ENCODE measurements around the gene DNAI1. TPM values are rescaled to one million over a fixed set of nuclear protein-coding genes. Genes with fewer than 3 reads are reported as not detected.
A peak's percentile ranks its signal among the peaks of the same experiment; 100 is the strongest.

Gene DNAI1
- total RNA-seq, 1 experiment from 2014 or later, result 0.52 TPM

GRCh38 chr9:34484678-34485077, 26.1 kb downstream of the DNAI1 start:
- Mint-ChIP-seq H3K27ac (ENCODE audit: unreplicated experiment) (no peak overlapping the region), H3K27me3 (ENCODE audit: insufficient read depth, unreplicated experiment) (no peaks in the 10 kb centered on the region), H3K4me1 (ENCODE audit: low read depth, unreplicated experiment) (no peaks in the 10 kb centered on the region), H3K9me3 (ENCODE audit: unreplicated experiment) (no peaks in the 10 kb centered on the region), H3K36me3 (ENCODE audit: insufficient read depth, unreplicated experiment) (no peaks in the 10 kb centered on the region), H3K4me3 (ENCODE audit: unreplicated experiment) (no peak overlapping the region)
- no peak for TF ChIP-seq CTCF (IDR thresholded peaks at IDR 0.05; ENCODE audit: insufficient read depth in 1 of 2, low read depth in 1 of 2, low read length in 1 of 2, severe bottlenecking in 1 of 2, unreplicated experiment in 1 of 2)
- Histone ChIP-seq H3K36me3 (ENCODE audit: control insufficient read depth, insufficient read depth, low read length) (no peaks in the 10 kb centered on the region), H3K4me1 (peaks cover 15% of the 10 kb centered on the region), H3K27me3 (replicated peaks; ENCODE audit: control insufficient read depth, insufficient read depth, low read length) (no peaks in the 10 kb centered on the region), H3K9me3 (no peaks in the 10 kb centered on the region), H3K4me3 (ENCODE audit: low read depth, low read length) (no peak overlapping the region)
- intact Hi-C loops (cut with micrococcal nuclease; ENCODE audit: unreplicated experiment), result loop anchor here (1.0 kb wide), 1 partner anchor 26 kb away; the partner anchor contains the start of genes DNAI1 and FAM219A
- ChIA-PET CTCF (interaction anchor here (0.5 to 1.2 kb wide), 3 partner anchors 18 to 133 kb away, joined by 4 to 6 read pairs (median 4); no protein-coding TSS in a partner anchor), POLR2A (no interaction called here)
- DNase-seq, result peak; percentile 78 to 79
- BruUV-seq (replicated peaks), result no TSS peak

GRCh38 chr9:34485822-34486221, 27.2 kb downstream of the DNAI1 start:
- no peak for TF ChIP-seq CTCF (IDR thresholded peaks at IDR 0.05; ENCODE audit: insufficient read depth in 1 of 2, low read depth in 1 of 2, low read length in 1 of 2, severe bottlenecking in 1 of 2, unreplicated experiment in 1 of 2)
- no peak for DNase-seq
- Mint-ChIP-seq H3K9me3 (ENCODE audit: unreplicated experiment) (no peaks in the 10 kb centered on the region), H3K4me1 (ENCODE audit: low read depth, unreplicated experiment) (no peaks in the 10 kb centered on the region), H3K36me3 (ENCODE audit: insufficient read depth, unreplicated experiment) (no peaks in the 10 kb centered on the region), H3K27me3 (ENCODE audit: insufficient read depth, unreplicated experiment) (no peaks in the 10 kb centered on the region), H3K4me3 (ENCODE audit: unreplicated experiment) (no peak overlapping the region), H3K27ac (ENCODE audit: unreplicated experiment) (no peak overlapping the region)
- ChIA-PET POLR2A (no interaction called here), CTCF (no interaction called here)
- H3K36me3 ChIP-seq (ENCODE audit: control insufficient read depth, insufficient read depth, low read length), result no peaks in the 10 kb centered on the region
- H3K4me3 ChIP-seq (ENCODE audit: low read depth, low read length), result no peak overlapping the region
- no TSS peak for BruUV-seq (replicated peaks)
- H3K9me3 ChIP-seq, result no peaks in the 10 kb centered on the region
- H3K4me1 ChIP-seq, result peaks cover 15% of the 10 kb centered on the region
- intact Hi-C loops (cut with micrococcal nuclease; ENCODE audit: unreplicated experiment), result no loop called here
- no peaks in the 10 kb centered on the region for H3K27me3 ChIP-seq (replicated peaks; ENCODE audit: control insufficient read depth, insufficient read depth, low read length)

- H3K9me3 ChIP-seq, result no peaks in the 10 kb centered on the region
- no peak overlapping the region for H3K4me3 ChIP-seq (ENCODE audit: low read depth, low read length)
- H3K9me3 Mint-ChIP-seq (ENCODE audit: unreplicated experiment), result no peaks in the 10 kb centered on the region
- BruUV-seq (replicated peaks), result no TSS peak
- no peak for DNase-seq
- H3K27ac Mint-ChIP-seq (ENCODE audit: unreplicated experiment), result no peak overlapping the region
- H3K27me3 Mint-ChIP-seq (ENCODE audit: insufficient read depth, unreplicated experiment), result no peaks in the 10 kb centered on the region
- H3K4me1 Mint-ChIP-seq (ENCODE audit: low read depth, unreplicated experiment), result no peaks in the 10 kb centered on the region
- H3K36me3 ChIP-seq (ENCODE audit: control insufficient read depth, insufficient read depth, low read length), result no peaks in the 10 kb centered on the region
- H3K4me3 Mint-ChIP-seq (ENCODE audit: unreplicated experiment), result no peak overlapping the region
- ChIA-PET CTCF (no interaction called here), POLR2A (no interaction called here)
- intact Hi-C loops (cut with micrococcal nuclease; ENCODE audit: unreplicated experiment), result no loop called here
- no peaks in the 10 kb centered on the region for H3K27me3 ChIP-seq (replicated peaks; ENCODE audit: control insufficient read depth, insufficient read depth, low read length)
- H3K36me3 Mint-ChIP-seq (ENCODE audit: insufficient read depth, unreplicated experiment), result no peaks in the 10 kb centered on the region
- TF ChIP-seq CTCF (IDR thresholded peaks at IDR 0.05; ENCODE audit: insufficient read depth in 1 of 2, low read depth in 1 of 2, low read length in 1 of 2, severe bottlenecking in 1 of 2, unreplicated experiment in 1 of 2), result no peak
- peaks cover 15% of the 10 kb centered on the region for H3K4me1 ChIP-seq
These were observed 28.0 kb downstream of the DNAI1 start for GRCh38 chr9:34486572-34486971.

Measured in Caco-2 (cell line).